GM18520 (cell line): Measurements from ENCODE around the gene NUDT5.
"Not testable (repeated sequence)": the region's sequence is repeated elsewhere in the genome, so short reads cannot be mapped to it uniquely, and the experiment has no call there.

Experiments used
- ATAC-seq: cut with Tn5 transposase; IDR thresholded peaks from one replicate; pipeline ENCODE4 v1.9.1; 2021; ENCODE audit not compliant: unreplicated experiment

The NUDT5 gene

GRCh38 chr10:12207114-12207513, 11.4 kb upstream of the NUDT5 start:
- no peak for ATAC-seq

- no peak for ATAC-seq
These were observed 9.4 kb upstream of the NUDT5 start for GRCh38 chr10:12205082-12205481.

DNA sequence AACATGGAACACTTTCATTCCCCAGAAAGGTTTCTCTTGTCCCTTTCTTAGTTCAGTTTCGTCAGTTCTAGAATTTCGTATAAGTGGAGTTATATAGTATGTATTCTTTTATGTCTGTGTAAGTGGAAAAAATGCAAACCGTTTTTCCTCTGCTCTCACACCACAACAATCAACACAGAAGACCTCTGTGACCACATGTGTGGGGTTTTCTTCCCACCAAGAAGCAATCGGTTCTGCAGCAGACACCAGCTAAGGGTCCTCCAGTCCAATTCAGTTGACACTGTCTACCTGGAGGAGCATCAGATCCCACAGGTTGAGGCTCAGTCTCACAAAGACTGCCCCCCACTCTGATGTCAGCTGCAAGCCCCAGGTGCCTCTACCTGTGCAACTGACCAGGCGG, 6.5 kb upstream of the NUDT5 start:
- no peak for ATAC-seq

DNA sequence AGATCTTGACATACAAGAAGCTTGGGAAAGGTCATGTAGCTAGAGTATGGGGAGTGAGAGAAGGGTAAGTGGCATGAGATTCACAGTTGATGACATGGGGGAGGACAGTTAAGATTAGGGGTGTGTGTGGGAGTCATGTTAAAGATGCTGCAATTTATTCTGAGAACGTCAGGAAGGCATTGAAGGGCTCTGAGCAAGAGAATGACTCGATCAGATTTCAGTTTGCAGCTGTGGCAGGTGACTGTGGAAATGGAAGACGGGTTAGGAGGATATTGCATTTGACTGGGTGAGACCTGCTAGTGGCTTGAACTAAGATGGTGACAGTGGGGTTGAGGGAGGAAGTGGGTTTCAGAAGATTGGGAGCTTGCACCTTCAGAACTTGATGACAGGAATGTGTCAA, 5.9 kb upstream of the NUDT5 start:
- ATAC-seq = no peak

DNA sequence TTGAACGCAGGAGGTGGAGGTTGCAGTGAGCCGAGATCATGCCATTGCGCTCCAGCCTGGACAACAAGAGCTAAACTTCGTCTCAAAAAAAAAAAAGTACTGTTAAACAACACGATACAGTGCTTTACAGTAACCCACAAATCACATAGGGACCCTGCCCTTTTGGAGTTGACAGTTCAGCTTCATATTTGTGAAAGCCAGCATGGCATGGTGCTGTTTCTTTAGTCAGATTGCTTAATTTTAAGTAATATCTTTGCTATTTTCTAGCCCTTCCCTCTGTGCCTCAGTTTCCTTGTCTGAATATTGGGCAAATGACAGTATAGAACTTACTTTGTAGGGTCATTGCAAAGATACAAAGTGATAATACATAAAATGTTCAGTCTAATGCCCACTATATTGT, 5.2 kb upstream of the NUDT5 start:
- no peak for ATAC-seq

GRCh38 chr10:12198156-12198555, 2.5 kb upstream of the NUDT5 start:
- no peak for ATAC-seq

- ATAC-seq = no peak
These were observed 980 bp upstream of the NUDT5 start for GRCh38 chr10:12196531-12197211.

DNA sequence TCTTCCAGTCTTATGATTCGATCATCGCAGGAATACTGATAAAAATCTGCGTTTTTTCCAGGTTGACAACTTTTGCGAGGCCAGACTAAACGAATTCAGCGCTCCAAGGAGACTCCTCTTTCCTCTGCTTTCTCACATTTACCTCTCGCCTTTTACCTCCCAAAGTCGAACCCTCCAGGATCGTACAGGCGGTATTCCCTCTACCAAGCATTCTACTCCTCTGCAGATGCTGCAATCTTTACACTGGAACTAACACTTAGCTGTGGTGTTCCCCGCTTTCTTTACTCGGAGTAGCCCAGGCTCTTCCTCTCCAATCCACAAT, 449 bp downstream of the NUDT5 start:
- ATAC-seq = peak; percentile 10

DNA sequence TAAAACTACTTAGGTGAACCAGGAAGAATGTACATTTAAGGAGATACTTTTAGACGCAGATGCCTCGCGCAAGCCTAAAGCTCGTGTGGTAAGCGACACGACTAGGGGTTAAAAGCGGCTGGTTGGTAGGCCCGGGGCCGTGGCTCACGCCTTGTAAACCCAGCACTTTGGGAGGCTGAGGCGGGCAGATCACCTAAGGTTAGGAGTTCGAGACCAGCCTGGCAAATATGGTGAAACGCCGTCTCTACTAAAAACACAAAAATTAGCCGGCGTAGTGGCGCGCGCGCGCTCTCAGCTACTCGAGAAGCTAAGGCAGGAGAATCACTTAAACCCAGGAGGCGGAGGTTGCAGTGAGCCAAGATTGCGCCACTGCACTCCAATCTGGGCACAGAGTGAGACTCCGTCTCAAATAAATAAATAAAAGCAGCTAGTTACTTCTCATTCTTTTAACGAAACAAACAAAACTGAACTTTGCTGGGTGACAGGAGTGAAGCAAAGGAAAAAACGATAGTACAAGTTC, 879 bp downstream of the NUDT5 start:
- ATAC-seq = no peak

DNA sequence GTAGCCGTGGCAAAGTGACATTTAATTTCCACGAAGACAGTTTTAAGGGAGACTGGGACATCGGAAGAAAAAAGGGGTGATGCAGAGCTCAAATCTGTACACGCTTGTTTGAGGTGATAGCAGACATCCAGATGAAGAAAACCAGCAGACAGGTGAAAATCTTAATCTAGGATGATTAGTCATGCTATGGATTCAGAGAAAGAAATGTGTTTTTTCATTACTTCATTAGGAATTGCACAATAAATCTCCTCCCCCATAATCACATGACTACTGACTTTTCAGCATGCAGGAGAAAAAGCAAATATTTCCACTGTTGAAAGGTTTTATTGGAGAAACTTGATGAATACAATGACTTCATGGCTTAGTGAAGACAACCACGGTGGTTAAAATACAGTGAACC, 2.5 kb downstream of the NUDT5 start:
- ATAC-seq = no peak

DNA sequence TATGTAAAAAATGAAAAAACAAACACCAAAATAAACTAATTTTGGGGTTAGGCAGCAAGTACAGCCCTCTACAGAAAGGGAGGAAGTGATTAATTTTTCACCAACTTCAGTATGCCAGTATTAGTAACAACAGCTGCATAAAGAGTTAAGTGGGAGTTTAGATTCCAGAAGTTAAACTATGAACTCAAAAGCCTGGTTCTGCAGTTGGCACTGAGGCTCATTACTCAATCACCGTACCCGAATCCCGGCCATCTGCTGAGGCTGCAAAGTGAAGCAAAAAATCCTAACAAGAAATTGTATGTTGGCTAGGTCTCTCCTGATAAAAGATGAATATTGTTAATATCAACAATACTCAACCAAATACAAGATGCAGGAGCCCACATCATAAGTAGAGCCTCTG, 4.0 kb downstream of the NUDT5 start:
- no peak for ATAC-seq

GRCh38 chr10:12189426-12189825, 6.3 kb downstream of the NUDT5 start:
- ATAC-seq = no peak

DNA sequence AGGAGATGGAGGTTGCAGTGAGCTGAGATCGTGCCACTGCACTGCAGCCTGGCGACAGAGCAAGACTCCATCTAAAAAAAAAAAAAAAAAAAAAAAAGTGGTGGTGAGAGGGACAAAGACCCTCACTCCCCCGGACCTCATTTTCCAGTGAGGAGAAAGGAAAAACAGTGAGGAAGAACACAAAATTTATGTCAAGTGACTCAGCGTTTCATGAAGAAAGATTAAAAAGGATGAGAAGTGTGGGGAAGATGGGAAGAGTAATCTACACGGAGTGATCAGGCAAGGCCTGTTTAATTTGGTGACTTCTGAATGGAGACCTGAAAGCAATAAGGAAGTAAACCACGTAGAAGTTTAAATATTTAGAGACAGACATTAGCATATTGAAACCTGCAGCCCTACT, 7.0 kb downstream of the NUDT5 start:
- no peak for ATAC-seq

DNA sequence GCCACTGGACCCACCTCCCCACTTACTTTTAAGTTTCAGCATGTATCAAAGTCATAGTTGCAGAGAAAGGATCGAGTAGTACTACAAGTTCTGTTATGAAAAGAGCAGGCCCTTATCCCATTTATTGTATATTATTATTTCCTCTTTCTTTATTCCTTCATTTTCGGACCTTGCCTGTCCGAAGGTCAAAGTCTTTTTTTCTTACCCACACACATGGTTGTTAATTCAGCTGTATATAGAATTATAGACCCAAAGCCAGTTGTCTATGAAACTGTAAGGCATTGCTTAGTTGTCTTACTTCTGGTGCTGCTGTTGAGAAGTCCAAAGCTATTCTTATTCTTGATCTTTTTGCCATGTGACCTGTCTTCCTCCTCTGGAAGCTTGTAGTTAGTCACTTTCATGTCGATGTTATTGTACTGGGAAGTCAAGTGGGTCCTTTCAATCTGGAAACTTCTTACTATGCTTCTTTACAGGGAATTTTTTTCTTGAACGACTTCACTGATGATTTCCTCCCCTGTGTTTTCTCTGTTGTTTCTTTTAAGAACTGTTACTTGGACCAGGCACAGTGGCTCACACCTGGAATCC, 8.3 kb downstream of the NUDT5 start:
- ATAC-seq = no peak

- ATAC-seq = no peak
These were observed 9.4 kb downstream of the NUDT5 start for GRCh38 chr10:12186323-12186722.

- no peak for ATAC-seq
These were observed 11.5 kb downstream of the NUDT5 start for GRCh38 chr10:12184165-12184564.

- ATAC-seq = no peak
These were observed 14.5 kb downstream of the NUDT5 start for GRCh38 chr10:12181065-12181775.

GRCh38 chr10:12180221-12180974, 15.3 kb downstream of the NUDT5 start:
- no peak for ATAC-seq

- ATAC-seq = no peak
These were observed 16.0 kb downstream of the NUDT5 start for GRCh38 chr10:12179606-12180170.

- ATAC-seq = no peak
These were observed 18.0 kb downstream of the NUDT5 start for GRCh38 chr10:12177642-12178041.

DNA sequence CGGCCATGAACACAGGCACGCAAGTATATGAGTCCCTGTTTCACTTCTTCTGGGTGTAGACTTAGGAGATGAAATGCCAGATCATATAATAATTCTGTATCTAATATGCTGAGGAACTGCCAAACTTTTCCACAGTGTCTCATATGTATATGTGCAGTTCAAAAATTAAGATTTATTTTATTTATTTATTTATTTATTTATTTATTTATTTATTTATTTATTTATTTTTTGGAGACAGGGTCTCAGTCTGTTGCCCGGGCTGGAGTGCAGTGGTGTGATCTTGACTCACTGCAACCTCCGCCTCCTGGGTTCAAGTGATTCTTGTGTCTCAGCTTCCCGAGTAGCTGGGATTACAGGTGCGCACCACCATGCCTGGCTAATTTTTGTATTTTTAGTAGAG, 24.2 kb downstream of the NUDT5 start:
- not testable (repeated sequence) for ATAC-seq
